COLO668 (cell line): ENCODE measurements around the gene GLDC.

Experiments
- DNase-seq: peaks from one replicate; lab custom pipeline; 2025; ENCODE audit not compliant: unreplicated experiment; lab: John Stamatoyannopoulos, UW

The GLDC gene

DNA sequence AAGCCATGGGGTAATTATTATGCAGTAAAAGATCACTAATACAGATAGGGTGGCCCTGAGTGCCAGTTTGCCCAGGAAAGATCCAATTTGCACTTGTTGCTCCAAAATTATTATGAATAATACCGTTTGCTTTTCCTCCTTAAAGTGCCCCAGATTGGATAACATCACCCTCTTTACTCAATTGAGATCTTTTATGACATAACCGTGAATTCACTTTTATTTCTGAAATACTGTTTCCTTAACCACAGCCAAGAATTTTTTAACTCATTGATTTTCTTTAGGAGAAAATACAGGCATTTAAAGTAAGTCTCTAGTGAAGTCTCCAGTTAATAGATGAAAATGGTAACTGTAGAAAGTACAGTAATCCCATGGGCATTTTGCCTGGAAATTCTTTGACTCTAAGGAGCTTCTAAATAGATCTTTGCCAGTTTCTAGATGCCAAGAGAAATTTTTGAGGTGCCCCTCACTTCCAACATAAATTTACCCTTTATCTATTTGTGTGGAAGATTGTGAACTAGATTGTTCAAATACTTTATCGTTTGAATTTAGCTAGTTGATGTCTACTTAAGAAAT is 133.4 kb downstream of the GLDC start:
- no peak for DNase-seq

GRCh38 chr9:6506571-6506970 is 139.0 kb downstream of the GLDC start:
- no peak for DNase-seq

- no peak for DNase-seq
Observed at GRCh38 chr9:6502399-6502798, 143.1 kb downstream of the GLDC start.

- no peak for DNase-seq
Observed at GRCh38 chr9:6501526-6502210, 143.9 kb downstream of the GLDC start.

- no peak for DNase-seq
Observed at GRCh38 chr9:6498982-6499381, 146.5 kb downstream of the GLDC start.

DNA sequence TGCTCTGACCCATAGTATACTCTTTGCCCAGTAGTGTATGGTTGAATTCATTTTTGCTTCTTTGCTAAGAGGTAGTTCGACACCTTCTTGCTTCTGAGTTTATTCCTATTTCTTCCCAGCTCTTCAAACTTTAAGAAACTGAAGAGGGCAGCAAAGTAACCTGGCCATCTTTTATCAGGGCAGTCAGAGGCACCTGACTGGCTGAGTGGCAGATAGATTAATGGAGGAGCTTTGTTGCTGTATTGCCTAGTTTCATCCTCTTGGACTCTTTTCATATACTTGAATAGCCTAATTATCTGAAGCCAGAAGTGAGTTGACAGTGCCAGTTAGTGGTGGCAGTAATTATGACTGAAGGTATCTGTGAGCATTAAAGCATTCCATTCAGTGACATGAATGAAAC is 150.1 kb downstream of the GLDC start:
- DNase-seq = no peak

- no peak for DNase-seq
Observed at GRCh38 chr9:6490863-6491262, 154.7 kb downstream of the GLDC start.

DNA sequence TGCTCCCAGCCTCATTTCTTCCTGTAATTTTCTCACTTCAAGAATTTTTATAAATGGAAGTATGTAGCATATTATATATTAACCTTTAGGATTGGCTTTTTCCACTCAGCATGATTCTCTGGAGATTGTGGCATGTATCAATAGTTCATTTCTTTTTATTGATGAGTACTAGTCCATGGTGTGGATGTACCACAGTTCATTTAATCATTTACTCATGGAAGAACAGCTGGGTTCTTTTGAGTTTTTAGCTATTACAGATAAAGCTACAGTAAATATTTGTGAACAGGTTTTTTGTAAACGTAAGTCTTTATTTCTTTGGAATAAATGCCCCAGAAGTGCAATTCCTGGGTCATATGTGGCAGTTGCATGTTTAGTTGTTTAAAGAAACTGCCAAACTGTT is 156.4 kb downstream of the GLDC start:
- DNase-seq = no peak

- DNase-seq = no peak
Observed at GRCh38 chr9:6488395-6488794, 157.1 kb downstream of the GLDC start.

DNA sequence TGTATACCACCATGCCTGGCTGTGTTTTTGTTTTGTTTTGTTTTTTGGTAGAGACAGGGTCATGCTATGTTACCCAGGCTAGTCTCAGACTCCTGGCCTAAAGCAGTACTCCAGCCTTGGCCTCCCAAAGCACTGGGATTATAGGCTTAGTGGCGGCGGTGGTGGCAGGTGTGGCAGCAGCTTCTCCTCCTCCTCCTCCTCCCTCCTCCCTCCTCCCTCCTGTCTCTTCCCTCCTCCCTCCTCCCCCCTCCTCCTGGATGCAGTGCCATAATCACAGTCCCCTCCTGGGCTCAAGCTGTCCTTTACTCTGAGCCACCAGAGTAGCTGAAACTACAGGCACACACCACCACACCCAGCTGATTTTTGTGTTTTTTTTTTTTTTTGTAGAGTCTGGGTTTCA is 161.3 kb downstream of the GLDC start:
- no peak for DNase-seq
